ENCODE results near the gene RBM43. TPM values are rescaled to one million over a fixed set of nuclear protein-coding genes. Genes with fewer than 3 reads are reported as not detected.

RBM43 gene
- total RNA-seq, 2 experiments from 2014 or later = 1.9 to 2.2 TPM

DNA sequence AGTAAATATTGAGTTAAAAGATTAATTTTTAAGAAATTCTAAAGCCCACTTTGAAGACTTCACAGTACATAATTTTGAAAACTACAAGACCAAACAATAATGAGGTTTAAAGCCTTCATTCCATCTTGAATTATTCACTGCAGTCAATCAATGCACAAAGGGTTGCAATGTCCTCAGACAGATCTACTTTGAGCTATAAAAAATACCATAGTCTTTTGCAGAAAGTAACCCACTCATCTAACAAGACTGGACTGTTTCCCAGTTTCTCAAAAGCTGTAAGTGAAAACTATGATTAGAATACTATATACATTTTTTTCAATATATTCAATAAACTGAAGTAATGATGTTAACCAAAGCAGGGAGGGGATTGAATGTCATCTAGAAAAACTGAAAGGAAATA is 10.2 kb upstream of the RBM43 start:
- CTCF ChIA-PET = no interaction called here

DNA sequence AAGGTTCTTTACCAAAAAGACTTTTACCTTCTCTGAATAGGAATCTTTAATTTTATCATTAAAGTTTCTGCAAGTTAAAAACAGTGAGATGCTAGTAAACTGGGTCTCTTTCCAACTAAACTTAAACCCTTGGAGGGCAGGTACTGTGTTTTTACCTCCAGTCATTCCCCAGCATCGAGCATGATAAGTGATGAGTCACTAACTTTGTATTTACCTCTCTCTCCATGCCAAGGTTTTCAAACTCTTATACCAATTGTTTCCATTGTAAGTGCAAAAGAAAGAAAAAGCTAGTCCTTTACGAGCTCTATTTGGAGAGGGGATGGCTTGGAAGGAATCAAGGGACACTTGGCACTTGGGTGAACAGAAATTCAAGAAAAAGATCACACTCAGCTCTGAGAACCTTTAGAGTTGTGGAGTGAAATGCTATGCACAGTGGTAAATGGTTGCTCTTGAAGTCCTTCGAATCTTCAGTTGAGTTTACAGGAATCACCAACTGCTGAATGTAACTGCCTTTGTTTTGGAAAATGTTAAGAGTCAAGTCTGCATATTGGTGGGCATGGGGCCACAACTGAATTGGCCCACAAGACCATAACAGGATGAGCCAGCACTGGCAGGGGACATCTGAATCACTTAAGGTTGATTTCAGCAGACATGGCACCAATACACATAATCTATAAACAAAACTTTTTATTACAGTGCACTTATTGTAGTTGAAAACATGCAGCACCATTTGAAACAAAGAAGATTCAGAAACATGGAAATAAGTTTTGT is 8.3 kb upstream of the RBM43 start:
- ChIA-PET POLR2A (no interaction called here), CTCF (no interaction called here)

More for the DNA sequence above, 10.2 kb upstream of the RBM43 start:
- POLR2A ChIA-PET = no interaction called here

DNA sequence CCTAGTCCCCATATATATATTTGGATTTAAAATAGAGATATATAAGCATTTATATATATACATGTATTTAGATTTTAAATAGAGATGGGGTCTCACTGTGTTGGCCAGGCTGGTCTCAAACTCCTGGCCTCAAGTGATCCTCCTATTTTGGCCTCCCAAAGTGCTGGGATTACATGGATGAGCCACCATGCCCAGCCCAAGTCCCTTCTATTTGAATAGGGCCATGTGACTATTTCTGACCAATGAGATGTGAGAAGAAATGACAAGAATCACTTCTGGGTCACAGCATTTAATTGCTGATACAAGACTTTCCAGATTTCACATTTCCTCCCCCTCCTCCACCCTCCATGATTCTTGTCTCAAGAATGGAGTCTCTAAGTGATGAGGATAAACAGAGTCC is 6.4 kb upstream of the RBM43 start:
- ChIA-PET POLR2A (no interaction called here), CTCF (no interaction called here)

DNA sequence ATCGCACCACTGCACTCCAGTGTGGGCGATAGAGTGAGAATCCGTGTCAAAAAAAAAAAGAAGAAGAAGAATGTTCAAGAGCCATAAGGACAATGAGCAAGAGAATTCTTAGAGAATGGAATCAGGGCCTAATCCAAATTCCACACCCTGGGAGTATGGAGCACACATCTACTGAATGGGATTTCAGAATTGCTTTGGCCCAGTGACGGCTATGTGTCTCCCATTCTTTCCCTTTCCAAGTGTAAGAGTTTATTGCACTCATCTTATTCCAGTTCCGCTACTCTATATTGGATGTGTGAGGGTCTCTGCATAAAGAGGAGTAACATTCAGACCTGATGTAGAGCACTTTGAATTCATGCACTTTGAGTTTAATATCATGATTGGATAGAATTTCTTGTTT is 5.9 kb upstream of the RBM43 start:
- ChIA-PET POLR2A (no interaction called here), CTCF (no interaction called here)

DNA sequence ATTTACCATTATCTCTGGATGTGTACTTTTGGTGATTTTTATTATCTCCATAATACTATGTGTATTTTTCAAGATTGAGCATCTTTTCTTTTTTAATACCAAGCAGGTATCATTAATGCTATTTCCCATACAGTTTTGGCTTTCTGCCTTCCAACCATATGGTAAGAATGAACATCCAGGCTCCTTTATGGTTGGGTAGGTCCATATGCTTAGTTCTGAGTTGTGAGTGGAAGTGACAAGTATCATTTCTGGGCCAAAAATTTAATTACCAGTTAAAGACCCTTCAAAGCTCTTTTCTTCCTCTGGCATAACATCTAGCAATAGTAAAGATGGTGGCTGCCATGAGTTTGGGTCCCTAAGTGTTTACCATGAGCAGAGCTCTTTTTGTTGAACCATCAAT is 4.3 kb upstream of the RBM43 start:
- POLR2A ChIA-PET = no interaction called here
- CTCF ChIA-PET = interaction anchor here (0.9 kb wide), 1 partner anchor 173 kb away, joined by 3 read pairs; no protein-coding TSS in a partner anchor

DNA sequence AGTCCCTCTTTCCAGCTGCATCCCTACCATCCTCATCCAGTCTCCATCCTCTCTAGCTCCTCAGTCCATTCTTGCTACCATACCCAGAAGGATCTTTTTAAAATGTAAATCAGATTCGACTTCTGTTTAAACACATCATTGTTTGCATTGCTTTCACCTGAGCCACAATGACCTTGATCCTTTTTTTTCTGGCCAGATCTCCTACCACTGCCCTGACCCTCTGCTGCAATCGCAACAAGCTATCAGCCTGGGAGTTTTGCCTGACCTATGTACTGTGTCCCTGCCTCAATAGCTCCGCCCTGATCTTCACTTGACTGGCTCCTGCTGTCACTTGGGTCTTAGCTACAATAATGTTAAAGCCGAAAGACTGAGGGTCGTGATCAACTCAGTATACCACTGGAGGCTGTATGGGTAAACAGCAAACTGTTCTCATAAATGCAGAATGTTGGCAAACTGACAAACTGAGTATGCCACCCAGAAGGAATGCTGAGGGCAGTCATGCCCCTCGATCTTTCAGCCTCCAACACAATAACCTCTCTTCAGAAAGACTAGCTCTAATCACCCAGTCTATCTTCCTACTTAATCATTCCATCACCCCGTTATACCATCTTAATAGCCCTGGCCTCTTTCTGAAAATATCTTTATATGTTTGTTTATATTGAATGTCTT is 2.6 kb upstream of the RBM43 start:
- POLR2A ChIA-PET = interaction anchor here (0.7 kb wide), 1 partner anchor 26 kb away, joined by 3 read pairs; no protein-coding TSS in a partner anchor
- CTCF ChIA-PET = interaction anchor here (1.2 kb wide), 1 partner anchor 172 kb away, joined by 3 read pairs; no protein-coding TSS in a partner anchor

DNA sequence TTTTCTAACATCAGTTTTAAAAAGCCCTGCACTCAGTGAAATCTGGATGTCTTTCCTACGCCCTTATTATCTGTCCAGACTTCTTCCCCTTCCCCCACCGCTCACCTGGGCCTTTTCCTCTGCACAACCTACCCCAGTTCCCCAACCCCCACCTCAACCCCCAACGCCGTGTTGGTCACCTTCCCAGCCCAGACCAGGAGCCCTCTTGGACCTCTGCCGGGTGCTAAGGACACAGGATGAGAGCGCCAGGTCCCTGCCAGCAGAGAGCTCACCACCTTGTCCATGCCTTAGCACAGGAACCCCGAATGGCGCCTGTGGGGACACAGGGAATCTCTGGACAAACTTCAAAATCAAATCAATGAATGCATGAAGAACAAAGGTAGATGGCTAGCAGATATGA is 966 bp upstream of the RBM43 start:
- ChIA-PET POLR2A (no interaction called here), CTCF (no interaction called here)

DNA sequence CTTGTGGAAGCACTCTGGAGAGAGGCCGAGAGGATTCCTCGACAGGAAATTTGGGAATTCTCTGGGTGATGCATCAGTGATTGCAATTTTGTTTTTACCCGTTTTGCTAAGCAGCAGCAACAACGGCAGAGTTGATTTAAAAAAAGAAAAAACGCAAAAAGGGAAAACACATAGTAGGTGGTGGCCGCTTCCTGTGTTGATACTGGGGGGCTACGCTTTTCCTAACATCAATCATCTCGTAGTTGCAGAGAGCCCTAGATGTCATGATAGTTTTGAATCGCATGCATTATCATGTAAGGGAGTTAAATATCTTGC is 271 bp upstream of the RBM43 start:
- CTCF ChIA-PET = interaction anchor here (0.5 to 1.3 kb wide), 3 partner anchors 11 to 148 kb away, joined by 3 read pairs; partner anchors contain the start of genes NMI and RIF1
- POLR2A ChIA-PET = interaction anchor here (0.5 to 1.5 kb wide), 2 partner anchors 24 to 27 kb away, joined by 3 to 17 read pairs; partner anchors contain the start of gene NMI

DNA sequence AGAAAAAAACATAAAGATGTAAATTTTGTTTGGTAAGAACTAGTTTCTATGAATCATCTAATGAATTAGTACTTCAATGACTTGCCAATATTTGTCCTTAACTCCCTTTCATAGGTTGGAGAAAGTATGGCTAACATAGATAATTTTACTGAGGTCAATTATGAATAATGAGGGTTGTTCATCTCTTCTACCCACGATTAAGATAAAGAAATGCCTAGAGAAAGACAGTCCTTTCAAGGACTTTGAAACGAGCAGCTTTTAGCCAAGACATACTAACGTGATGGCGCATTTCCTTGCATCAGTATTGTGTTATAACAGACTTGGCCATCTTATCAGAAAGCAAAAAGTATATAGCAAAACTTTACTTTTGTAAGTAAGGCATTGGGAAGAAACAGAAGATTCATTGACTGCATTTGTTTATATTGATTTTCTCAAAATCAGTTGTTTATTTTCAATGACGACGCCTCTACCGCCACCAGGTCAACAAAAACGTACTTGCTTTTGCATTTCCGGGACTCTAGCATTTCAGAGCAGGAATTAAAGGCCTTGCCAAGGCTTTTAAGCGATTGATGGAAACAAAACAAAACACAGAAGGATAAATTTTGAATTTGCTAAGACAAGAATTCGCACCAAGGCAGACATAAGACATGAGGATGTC is 961 bp downstream of the RBM43 start:
- ChIA-PET CTCF (interaction anchor here (1.1 kb wide), 1 partner anchor 30 kb away, joined by 3 read pairs; no protein-coding TSS in a partner anchor), POLR2A (interaction anchor here (1.1 to 1.5 kb wide), 2 partner anchors 28 to 1673 kb away, joined by 3 to 17 read pairs; partner anchors contain the start of genes MMADHC and NMI)

DNA sequence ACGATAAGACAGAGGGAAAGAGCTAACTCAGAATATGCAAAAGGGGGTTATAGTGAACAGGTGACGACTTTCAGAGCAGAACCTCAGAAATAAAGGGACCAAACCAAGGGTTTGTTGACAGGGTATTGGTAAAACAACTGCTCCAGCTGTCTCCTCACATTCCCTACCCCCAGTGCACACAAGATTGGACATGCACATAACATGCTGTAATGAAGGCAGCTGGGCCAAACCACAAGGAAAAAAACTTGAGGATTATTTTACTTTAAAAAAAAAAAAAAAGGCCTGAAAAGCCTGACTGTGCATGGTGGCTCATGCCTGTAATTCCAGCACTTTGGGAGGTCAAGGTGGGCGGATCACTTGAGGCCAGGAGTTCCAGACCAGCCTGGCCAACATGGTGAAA is 3.5 kb downstream of the RBM43 start:
- POLR2A ChIA-PET = no interaction called here

DNA sequence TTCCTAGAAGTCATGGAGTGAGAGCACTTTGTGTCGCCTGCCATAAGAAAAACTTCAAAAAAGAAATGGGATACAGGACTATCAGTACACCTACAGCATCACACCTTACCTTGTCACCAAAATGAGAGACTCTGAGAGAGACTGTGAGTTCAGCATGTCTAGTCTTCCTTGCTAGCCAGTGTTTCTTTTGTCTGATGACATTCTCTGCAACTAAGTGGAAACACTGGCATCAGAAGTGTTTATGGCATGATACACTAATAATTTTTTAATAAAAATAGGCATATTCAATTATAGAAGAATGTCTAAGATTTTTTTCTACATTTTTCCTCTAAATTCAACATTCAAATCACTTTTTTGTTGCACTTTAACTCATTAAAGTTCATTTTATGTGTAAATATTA is 9.0 kb downstream of the RBM43 start:
- CTCF ChIA-PET = no interaction called here
- POLR2A ChIA-PET = no interaction called here

More for the DNA sequence above, 3.5 kb downstream of the RBM43 start:
- CTCF ChIA-PET = interaction anchor here (0.7 to 1.1 kb wide), 3 partner anchors 19 to 152 kb away, joined by 3 to 4 read pairs (median 3); no protein-coding TSS in a partner anchor

DNA sequence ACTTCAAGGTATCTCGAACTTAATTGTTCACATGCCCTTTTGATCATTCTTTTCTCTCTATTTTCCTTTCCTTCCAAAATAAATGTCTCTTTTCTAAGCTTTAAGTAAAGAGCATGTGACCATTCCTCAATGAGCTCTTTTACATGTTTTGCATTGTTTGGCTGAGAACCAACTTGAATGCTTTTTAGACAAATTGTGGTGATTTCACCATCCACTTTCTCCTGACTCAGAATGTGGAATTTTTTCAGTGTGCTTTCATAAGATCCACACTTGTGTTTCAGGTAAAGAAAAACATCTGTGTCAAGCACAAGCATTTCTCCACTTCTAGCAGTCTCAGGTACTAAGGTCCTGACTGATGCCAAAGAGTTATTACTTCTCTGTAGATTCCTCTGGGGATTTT is 10.7 kb downstream of the RBM43 start:
- ChIA-PET CTCF (no interaction called here), POLR2A (no interaction called here)

DNA sequence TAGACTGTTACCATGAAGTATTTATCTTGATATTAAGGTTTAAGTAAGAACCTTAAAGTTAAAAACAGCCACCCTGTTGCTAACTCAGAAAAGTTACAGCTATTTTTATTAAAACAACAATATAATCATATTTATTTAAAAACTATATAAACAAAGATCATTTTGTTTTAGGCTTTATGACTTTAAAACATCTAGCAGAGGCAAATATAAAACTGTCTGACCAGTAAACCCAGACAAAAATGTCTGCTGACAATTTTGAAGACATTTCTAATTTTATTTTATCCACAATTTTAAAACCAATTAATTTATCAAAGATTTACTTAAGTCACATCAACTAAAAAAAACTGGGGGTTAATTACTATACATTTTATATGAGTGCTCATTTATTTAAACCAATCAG is 14.2 kb downstream of the RBM43 start:
- ChIA-PET POLR2A (no interaction called here), CTCF (no interaction called here)

DNA sequence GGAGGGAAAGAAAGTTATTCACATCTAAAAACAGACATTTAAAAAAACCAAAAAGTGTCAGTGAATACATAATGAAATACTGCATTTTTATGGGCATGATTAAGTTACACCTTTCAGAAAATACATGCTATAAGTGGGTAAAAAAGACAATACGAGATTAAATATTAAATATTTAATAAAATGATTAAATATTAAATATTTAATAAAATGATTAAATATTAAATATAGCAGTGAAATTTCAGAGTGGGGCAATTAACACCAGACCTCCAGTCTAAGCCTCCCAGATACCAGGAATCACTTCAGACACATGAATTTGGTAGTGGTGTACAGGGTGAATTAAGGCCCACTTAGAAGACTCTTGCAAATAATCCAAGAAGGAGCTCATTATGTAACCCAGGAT is 15.5 kb downstream of the RBM43 start:
- POLR2A ChIA-PET = no interaction called here
- CTCF ChIA-PET = no interaction called here

DNA sequence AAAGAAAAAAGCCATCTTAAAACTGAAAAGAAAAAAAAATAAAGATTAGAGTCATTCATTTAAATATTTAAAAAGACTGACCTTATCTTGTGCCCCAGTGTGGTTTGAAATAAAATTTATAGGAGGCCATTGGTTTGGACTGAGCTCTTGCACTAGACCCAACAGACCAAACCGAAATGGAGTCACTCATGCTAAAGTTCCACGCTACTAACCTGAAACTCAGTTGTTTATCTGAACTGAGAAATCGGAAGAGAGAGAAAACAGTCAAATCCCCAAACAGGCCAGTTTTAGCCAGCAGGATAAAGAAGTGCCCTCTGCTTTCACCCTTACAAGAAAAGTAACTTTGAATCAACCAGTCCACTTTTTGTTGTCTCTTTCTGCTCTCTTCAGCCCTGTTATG is 18.2 kb downstream of the RBM43 start:
- ChIA-PET POLR2A (no interaction called here), CTCF (no interaction called here)

DNA sequence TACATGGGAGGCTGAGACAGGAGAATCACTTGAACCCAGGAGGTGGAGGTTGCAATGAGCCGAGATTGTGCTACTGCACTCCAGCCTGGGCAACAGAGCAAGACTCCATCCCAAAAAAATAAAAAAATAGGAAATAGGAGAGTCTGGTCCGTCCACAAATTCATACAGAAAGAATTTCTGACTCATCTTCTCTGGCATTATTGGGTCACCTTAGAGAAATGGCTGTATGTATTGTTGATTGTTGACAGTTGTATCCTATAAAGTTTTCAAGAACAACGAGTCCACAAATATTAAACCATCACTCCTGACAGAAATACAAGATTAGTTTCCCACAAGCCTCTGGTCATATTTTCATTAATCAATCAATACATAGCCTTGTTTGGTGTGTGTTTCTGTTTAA is 20.4 kb downstream of the RBM43 start:
- ChIA-PET CTCF (no interaction called here), POLR2A (no interaction called here)

DNA sequence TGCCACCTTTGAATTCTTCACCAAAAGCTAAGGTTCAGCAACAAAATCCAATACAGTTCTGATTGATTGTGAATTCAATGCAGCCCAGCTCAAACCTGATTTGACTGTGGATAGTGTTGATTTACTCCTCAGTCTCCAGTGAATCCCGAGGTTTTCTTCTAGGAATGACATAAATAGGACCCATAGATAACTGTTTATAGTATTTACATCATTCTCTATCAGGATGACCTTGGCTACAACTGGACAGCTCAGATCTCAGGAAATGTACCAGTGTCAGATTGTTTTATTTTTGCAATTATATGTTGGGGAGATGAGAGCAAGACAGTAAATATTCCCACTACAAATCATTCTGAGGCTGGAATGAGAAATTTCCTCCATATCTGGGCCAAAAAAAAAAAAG is 21.2 kb downstream of the RBM43 start:
- ChIA-PET POLR2A (no interaction called here), CTCF (interaction anchor here (0.6 to 0.7 kb wide), 2 partner anchors 49 to 103 kb away, joined by 3 to 4 read pairs; partner anchors contain the start of gene NMI)

DNA sequence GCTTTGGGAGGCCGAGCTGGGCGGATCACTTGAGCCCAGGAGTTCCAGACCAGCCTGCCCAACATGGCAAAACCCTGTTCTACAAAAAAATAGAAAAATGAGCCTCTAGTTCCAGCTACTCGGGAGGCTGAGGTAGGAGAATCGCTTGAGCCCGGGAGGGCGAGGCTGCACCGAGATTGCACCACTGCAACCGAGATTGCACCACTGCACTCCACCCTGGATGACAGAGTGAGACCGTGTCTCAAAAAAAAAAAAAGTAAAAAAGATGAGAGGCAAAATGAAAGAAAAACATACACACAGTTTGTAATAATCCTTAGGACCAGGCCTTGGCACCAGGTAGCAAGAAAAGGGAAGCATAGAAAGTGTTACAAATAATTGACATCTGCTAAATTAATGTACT is 22.0 kb downstream of the RBM43 start:
- CTCF ChIA-PET = interaction anchor here (0.7 to 1.3 kb wide), 4 partner anchors 18 to 1637 kb away, joined by 3 to 4 read pairs (median 4); no protein-coding TSS in a partner anchor
- POLR2A ChIA-PET = no interaction called here

DNA sequence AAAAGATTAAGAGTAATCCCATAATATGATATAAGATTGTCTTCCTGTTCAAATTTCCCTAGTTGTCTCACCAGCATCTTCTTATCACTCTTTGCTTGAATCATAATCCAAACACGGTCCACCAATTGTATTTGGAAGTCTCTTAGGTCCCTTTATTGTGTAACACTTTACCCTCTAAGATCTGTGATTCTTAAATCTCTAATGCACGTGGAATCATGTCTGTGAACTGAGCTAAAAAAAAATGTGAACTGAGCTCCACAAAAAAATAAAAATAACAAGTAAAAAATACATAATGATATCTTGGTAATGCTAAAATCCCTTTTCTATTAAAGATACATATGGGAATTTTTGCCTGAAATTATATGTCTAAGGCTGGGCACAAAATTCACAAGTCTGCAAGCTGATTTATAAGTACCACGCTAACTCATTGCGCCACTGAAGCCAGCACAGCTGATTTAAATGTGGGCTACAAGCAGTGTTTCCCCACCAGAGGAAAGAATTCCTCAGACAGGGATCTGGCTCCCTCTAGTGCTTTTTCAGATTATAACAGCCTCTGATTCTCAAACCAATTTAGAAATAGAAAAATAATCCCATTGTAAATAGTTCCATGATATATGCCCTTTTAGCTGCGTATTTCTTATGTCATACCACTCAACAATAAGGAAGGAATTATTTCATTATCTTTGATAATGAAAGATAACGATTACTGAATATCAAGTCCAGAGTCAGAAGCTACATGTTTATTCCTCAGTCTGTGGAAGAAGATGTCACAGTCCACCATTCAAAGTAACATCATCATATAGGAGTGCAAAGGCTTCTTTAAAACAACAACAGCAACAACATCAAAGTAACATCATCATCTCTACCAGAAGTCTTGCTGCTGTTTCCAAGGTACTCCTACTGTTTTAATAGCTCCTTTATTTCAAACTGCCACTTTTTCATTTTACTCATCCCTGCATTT is 22.9 kb downstream of the RBM43 start:
- ChIA-PET CTCF (interaction anchor here (0.7 to 1.3 kb wide), 5 partner anchors 19 to 1636 kb away, joined by 3 to 4 read pairs (median 4); no protein-coding TSS in a partner anchor), POLR2A (no interaction called here)
